GM19372 (cell line): ENCODE measurements around the gene SNX17.

ENCODE experiments used
- ATAC-seq: cut with Tn5 transposase; IDR thresholded peaks from one replicate; pipeline ENCODE4 v1.9.1; 2021; ENCODE audit warnings: mild to moderate bottlenecking, low read depth, moderate library complexity; ENCODE audit not compliant: unreplicated experiment

Gene SNX17

DNA sequence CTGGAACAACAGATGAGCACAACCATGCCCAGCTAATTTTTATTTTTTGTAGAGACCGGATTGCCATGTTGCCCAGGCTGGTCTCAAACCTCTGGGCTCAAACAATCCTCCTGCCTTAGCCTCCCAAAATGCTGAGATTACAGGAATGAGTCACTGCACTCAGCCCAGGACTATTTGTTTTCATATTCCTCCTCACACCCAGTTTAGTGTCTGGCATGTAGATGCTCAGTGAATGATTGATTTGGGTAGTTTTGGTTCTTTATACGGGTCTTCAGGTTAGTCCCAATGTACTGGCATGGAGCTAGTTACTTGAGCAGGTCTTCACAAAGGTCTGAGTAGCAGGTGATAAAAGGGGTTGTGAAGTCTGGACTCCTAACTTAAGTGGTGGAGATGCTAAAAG lies 6.5 kb upstream of the SNX17 start:
- no peak for ATAC-seq

DNA sequence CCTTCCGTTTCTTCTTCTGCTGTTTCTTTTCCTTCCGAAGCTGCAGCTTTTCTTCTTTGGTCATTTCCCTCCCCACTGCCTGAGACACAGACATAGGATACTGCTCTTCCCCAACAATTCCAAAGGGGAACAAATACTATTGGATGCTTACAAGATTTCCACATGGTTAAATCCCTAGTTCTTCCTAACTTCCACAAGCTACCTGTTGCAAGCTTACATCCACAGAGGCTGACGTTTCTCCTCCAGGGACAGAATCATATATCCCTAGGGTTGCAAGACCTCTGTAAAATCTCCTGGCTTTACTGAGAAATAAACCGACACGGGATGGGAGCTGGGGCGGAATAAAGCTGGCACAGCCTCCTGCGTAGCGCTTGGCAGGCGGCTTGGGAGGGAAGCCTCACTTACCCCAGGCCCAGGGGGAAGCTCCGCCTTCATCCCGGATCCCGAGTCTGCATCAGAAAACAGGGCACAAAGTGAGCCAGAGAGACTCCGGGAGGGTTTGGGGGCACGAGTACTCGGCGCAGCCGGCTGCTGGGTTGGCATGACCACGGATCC lies 868 bp upstream of the SNX17 start:
- no peak for ATAC-seq

DNA sequence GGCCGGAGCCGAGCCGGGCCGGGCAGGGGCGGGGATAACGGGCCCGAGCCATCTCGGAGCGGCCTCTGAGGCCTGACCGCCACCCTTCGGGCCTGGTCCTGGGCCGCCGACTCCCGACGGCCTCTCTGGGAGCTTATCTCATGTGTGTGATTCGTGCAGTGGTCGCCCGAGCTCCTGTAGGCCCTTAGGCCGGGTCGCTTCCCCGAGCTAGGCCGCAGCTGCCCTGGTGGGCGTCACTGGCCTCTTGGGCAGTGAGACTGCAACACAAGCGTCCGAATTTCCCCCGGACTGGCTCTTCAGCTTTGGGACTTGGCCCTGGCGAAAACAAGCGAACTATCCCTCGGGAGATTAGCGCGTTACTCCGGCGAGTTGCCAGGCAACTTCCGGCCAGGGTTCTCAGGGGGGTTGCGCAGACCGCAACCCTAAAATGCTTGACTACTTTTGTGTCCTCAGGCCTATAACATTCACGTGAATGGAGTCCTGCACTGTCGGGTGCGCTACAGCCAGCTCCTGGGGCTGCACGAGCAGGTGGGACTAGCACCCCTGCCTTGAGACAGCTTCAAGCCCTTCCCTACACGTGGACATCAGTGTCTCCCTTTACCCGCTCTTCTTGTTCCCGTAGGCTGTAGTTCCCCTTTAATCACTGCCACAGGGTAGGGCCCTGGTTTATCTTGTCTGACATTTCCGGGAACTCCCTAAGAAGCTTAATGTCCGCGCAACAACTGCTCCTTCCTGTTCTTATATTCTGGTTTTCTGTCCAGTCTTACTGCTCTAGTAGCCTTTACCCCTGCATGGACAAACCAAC lies 602 bp downstream of the SNX17 start:
- ATAC-seq: peak; percentile 25

DNA sequence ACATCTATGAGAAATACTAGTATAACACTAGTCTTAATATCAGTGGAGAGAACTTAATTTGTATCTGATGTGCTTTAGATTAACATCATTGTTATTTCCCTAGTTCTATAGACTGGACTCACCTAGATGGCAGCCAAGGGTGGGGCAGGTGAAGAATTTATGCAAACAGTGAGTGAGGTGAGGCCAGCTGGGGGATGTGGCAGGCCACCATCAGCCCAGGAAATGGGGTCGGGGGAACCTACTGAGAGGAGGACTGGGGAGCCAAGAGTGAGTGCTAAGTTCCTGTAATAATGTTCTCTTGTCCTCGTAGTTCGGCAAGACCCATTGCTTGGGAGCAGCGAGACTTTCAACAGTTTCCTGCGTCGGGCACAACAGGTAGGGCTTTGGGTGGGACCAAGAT lies 2.5 kb downstream of the SNX17 start:
- no peak for ATAC-seq

DNA sequence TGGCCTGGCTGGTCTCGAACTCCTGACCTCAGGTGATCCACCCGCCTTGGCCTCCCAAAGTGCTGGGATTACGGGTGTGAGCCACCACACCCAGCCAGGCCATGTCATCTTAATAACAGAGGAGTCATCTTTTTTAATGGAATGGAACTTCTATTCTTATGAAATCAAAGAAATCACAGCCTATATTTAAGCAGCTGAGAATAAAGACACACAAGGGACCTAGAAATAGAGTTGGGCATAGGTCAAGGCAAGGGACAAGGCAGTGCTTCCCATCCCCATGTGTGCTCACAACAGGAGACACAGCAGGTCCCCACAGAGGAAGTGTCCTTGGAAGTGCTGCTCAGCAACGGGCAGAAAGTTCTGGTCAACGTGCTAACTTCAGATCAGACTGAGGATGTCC lies 3.2 kb downstream of the SNX17 start:
- no peak for ATAC-seq

DNA sequence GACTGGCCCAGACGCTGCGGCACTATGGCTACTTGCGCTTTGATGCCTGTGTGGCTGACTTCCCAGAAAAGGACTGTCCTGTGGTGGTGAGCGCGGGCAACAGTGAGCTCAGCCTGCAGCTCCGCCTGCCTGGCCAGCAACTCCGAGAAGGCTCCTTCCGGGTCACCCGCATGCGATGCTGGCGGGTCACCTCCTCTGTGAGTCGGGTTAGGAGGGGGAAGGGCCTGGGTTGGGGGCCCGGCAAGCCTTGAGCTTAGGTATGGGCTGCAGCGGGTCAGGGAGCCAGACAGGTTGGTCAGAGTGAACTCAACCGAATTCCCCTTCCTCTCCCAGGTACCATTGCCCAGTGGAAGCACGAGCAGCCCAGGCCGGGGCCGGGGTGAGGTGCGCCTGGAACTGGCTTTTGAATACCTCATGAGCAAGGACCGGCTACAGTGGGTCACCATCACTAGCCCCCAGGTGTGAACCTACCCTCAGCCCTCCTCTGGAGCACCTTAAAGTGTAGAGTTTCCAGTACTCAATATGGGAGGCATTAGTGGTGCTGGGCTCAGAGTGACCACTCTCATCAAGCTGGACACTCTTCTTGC lies 5.2 kb downstream of the SNX17 start:
- ATAC-seq: no peak

- ATAC-seq: no peak
Measured at GRCh38 chr2:27376151-27376865, 5.9 kb downstream of the SNX17 start.

DNA sequence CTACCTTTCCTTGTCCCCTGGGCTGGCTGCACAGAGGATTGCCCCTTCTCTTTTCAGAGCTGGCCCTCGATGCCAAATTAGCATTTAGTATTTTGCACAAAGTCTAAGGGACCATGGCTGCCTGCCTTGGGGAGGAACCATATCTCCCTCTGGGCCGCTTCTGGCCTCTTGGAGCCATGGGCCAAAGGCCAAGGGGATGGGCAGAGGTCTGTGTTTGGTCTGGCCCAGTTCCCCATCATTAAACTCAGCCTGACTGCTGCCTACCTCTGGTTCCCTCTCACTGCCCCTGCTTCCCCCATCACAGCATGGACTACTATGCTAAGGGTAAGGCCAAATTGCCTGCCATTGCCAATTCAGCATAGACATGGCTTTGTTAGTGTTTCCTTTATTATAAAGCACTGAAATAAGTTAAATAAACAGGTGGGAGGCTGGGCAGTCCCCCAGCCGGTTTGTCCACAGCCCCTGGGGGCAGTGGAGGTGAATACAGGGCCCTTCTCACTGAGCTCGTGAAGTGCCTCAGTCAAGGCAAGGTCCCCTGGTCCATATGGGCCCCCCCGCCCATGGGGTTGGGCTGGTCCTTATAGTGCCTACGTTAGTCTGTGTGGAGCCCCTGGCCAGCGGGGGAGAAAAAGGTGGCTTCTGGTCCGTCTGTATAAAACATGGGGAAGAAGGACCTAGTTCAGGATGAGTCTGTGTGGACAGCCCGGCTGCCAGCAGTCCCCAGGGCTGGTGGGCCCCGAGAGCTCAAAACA lies 6.6 kb downstream of the SNX17 start:
- ATAC-seq: no peak

- no peak for ATAC-seq
Measured at GRCh38 chr2:27377618-27378095, 7.2 kb downstream of the SNX17 start.

- no peak for ATAC-seq
Measured at GRCh38 chr2:27378096-27378808, 7.8 kb downstream of the SNX17 start.

DNA sequence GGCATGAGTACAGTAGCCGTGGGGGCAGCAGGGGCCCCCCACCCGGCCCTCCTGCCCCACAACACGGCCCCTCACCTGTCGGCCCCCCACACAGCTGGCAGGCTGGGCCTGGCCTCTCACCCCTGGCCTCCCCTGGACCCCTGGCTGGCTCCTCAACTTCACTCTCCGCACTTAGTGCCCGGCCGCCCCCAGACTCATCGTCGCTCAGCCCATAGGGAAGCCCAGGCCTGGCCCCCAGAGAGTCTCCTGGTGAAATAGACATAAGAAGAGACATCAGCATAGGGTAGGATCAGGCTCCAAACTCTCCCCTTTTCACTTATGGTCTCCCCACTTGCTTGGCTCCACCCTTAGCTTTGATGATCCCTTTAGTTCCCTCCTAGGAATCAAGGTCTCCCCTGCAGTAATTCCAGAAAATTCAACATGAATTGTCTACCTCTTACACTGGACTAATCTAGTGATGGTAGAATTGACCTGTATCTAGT lies 8.4 kb downstream of the SNX17 start:
- ATAC-seq: no peak

DNA sequence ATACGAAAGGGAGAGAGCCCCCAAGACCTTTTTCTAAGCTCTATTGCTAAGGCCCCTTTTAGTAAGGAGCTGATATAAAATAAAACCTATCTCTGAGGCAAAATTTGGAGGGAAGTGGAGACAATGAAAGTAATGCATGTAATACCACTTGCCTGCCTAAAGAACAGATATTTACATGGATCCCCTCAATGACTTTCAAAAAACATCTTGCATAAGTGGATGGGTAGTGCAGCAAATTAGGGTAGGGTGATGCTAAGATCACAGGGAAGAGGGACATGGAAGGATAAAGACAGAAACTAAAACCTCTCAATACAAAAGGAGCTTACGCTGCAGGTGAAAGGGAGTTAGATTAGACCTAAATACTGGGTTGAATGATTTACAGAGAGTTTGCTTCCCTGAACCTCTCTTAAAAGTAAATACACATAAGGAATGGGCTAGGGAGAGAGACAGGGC lies 9.0 kb downstream of the SNX17 start:
- no peak for ATAC-seq

GRCh38 chr2:27379836-27380625 lies 9.6 kb downstream of the SNX17 start:
- peak; percentile 41 for ATAC-seq

DNA sequence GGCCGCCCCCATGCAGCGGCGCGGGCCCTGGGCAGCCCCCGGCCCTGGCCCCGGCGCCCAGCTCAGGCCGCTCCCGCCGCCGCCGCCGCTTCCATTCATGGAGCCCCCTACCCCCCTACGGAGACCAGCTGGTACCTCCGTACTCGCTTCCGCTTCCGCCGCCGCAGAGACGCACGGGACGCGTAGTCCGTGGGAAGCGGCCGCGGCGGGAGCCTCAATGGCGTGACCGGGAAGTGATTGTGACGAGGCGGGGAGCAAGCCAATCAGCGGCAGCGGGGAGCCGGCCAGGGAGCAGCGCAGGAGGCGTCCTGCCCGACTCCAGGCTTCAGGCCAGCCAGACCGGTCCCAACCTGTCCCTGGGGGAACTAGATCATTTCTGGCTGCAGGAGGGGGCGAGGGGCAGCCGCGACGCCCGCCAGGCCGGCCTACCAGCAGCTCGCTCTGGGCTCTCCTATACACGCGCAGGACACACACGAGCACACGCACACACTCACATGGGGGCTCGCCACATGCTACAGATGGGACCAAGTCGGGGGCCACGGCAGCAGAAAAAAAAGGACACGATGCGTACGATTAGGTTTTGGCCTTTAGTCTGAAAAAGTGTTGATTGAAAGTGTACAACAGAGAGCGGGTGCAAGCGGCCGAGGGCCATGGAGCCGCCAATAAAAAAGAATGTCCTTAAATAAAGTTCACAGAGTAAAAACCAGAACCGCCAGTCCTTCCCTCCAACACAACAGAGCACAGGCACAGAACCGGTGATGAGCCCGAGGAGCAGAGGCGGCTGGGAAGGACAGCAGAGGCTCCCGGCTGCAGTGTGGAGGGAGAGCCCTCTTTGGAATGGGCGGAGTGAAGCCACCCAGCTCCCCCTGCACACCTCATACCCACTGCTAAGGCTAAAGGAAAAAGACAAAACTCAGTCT lies 10.5 kb downstream of the SNX17 start, which contains the start of gene ZNF513:
Gene ZNF513, minus strand, starts transcription at position 109 of the 920 bp plus-strand sequence. CDS start 208 bp downstream, outside the sequence.
- ATAC-seq: peak; percentile 96

- no peak for ATAC-seq
Measured at GRCh38 chr2:27381577-27382181, 11.3 kb downstream of the SNX17 start.

DNA sequence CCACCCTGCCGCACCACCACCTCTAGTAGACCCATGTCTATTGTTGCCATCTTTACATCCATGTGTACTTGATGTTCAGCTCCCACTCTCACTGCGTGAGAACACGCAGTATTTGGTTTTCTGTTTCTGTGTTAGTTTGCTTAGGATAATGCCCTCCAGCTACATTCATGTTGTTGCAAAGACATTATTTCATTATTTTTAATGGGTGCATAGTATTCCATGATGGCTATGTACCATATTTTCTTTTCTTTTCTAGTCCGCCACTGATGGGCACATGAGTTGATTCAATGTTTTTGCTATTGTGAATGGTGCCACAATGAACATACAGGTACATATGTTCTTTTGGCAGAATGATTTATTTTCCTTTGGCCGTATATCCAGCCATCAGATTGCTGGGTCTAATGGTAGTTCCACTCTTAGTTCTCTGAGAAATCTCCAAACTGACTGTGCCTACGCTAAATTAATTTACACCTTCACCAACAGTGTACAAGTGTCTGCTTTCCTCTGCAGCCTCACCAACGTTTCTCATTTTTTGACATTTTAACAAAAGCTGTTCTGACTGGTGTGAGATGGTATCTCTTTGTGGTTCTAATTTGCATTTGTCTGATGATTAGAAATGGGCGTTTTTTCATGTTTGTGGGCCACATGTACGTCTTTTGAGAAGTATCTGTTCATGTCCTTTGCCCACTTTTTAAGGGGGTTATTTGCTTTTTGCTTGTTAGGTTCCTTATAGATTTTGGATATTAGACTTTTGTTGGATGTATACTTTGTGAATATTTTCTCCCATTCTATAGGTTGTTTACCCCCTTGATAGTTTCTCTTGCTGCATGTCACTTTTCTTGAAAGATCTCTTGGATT lies 20.6 kb downstream of the SNX17 start:
- no peak for ATAC-seq
